HFFc6 (cell line): ENCODE data around the gene P2RY11. TPM values are rescaled to one million over a fixed set of nuclear protein-coding genes. Genes with fewer than 3 reads are reported as not detected.

Source experiments
- DNase-seq: peaks from one replicate; pipeline ENCODE4 v3.0.0-alpha.2; 2018
- H3K27ac Mint-ChIP-seq: 2 replicates; pipeline ENCODE4 v1.8.0; 2020; ENCODE audit warnings: mild to moderate bottlenecking, mixed read lengths
- H3K27me3 Mint-ChIP-seq: 2 replicates; pipeline ENCODE4 v1.8.0; 2021; ENCODE audit warnings: mild to moderate bottlenecking, moderate library complexity, mixed read lengths; ENCODE audit not compliant: insufficient read depth
- H3K36me3 Mint-ChIP-seq: 2 replicates; pipeline ENCODE4 v1.8.0; 2021; ENCODE audit warnings: low read depth, mixed read lengths
- H3K4me1 Mint-ChIP-seq: 2 replicates; pipeline ENCODE4 v1.8.0; 2020; ENCODE audit warnings: low read depth, mixed read lengths
- H3K4me3 Mint-ChIP-seq: 2 replicates; pipeline ENCODE4 v1.8.0; 2020; ENCODE audit warnings: mild to moderate bottlenecking, moderate library complexity, mixed read lengths
- H3K9me3 Mint-ChIP-seq: 2 replicates; pipeline ENCODE4 v1.8.0; 2020; ENCODE audit warnings: mild to moderate bottlenecking, mixed read lengths
- total RNA-seq, 6 experiments: library from RNA; stranded (reverse); fragmentation: NEBNext Ultra II Directional; extraction: Animal tissue kit (Norgen Biotek cat#: 25700); gene quantifications; 2 replicates in 1 of 6; 3 replicates in 5 of 6; pipeline ENCODE4 v1.2.3, GENCODE V29; 2021
- TF ChIP-seq, protein P1 (sequence below): fragments of 200-600 bp; sonication (generic); IDR thresholded peaks from 2 replicates; pipeline ENCODE4 v1.5.0; 2021; ENCODE audit warnings: antibody characterized with exemption, mild to moderate bottlenecking

P2RY11 gene
- total RNA-seq, 6 experiments from 2014 or later: 4.5 to 9.9 (median 5.4) TPM

DNA sequence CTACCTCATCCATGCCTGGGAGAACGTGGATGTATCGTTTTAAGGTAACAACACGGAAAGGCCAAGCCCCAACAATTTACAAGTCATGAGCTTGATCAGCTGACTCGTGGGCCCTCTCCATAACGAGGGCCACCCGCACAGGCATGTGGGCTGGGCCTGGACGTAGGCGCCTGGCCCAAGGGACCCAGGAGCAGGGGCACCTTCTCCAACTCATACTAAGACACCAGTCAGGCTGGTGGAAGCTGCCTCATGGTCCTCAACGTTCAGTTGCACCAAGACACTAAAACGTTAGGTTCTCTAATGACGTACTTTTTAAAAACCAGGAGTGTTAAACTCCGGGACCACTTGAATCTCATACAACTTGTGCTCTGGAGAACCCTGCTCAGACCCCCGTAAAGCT is 30.0 kb downstream of the P2RY11 start:
- no peak overlapping the region for H3K4me3 Mint-ChIP-seq
- H3K36me3 Mint-ChIP-seq: peaks cover 12% of the 10 kb centered on the region
- H3K4me1 Mint-ChIP-seq: no peaks in the 10 kb centered on the region
- TF ChIP-seq, protein P1, sequence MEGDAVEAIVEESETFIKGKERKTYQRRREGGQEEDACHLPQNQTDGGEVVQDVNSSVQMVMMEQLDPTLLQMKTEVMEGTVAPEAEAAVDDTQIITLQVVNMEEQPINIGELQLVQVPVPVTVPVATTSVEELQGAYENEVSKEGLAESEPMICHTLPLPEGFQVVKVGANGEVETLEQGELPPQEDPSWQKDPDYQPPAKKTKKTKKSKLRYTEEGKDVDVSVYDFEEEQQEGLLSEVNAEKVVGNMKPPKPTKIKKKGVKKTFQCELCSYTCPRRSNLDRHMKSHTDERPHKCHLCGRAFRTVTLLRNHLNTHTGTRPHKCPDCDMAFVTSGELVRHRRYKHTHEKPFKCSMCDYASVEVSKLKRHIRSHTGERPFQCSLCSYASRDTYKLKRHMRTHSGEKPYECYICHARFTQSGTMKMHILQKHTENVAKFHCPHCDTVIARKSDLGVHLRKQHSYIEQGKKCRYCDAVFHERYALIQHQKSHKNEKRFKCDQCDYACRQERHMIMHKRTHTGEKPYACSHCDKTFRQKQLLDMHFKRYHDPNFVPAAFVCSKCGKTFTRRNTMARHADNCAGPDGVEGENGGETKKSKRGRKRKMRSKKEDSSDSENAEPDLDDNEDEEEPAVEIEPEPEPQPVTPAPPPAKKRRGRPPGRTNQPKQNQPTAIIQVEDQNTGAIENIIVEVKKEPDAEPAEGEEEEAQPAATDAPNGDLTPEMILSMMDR: no peak
- peaks cover 3% of the 10 kb centered on the region; the same call in 1 of the 2 replicates for H3K27me3 Mint-ChIP-seq
- no peak overlapping the region for H3K27ac Mint-ChIP-seq
- no peak for DNase-seq
- no peaks in the 10 kb centered on the region for H3K9me3 Mint-ChIP-seq

DNA sequence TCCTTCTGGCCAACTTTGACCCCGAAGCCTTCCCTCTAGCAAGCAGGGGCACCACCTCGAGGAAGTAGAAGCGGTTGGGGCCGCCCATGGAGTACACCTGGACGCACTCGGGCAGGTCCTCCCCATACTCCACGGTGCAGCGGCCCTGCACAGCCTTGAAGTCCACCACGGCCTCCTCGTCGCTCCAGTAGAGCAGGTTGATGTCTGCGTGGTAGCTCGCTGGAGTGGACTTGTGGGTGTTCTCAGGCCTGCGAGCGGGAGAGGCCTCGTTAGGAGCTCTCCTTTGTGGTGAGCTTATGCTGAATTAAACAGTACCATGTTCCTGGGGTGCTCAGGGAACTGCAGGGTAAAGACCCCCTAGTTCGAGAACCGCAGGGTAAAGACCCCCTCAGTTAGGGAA is 30.5 kb downstream of the P2RY11 start:
- TF ChIP-seq, protein P1: no peak
- no peak overlapping the region for H3K4me3 Mint-ChIP-seq
- DNase-seq: no peak
- peaks cover 3% of the 10 kb centered on the region; the same call in 1 of the 2 replicates for H3K27me3 Mint-ChIP-seq
- no peak overlapping the region for H3K27ac Mint-ChIP-seq
- H3K36me3 Mint-ChIP-seq: peaks cover 14% of the 10 kb centered on the region
- H3K9me3 Mint-ChIP-seq: no peaks in the 10 kb centered on the region
- no peaks in the 10 kb centered on the region for H3K4me1 Mint-ChIP-seq

DNA sequence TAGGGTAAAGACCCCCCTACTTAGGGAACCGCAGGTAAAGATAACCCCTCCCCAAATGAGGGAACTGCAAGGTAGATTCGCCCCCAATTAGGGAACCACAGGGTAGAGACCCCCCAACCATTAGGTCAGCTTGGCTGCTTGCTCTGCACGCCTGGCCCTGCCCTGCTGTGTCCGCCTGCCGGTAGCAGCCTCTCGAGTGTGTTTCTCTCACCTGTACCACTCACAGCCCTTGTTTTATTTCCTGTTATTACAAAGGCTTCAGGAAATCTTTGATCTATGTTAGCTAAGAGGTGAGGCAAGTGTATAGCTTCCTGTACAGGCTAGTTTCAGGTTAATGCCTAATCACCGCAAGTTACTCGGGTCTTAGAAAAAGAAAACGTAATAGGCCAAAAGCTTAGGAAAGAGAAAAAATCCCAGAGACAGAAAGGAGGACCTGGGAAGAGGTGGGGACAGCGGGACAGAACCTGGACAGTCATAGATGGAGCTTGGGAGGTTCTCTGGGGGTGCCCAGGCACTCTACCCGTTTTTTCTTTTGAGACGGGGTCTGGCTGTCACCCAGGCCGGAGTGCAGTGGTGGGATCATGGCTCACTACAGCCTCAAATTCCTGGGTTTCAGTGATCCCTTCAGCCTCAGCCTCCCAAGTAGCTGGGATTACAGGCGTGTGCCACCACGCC is 31.3 kb downstream of the P2RY11 start:
- TF ChIP-seq, protein P1: no peak
- no peaks in the 10 kb centered on the region for H3K4me1 Mint-ChIP-seq
- peaks cover 14% of the 10 kb centered on the region for H3K36me3 Mint-ChIP-seq
- no peaks in the 10 kb centered on the region for H3K9me3 Mint-ChIP-seq
- DNase-seq: no peak
- H3K27me3 Mint-ChIP-seq: peaks cover 3% of the 10 kb centered on the region; the same call in 1 of the 2 replicates
- H3K27ac Mint-ChIP-seq: no peak overlapping the region
- H3K4me3 Mint-ChIP-seq: no peak overlapping the region

DNA sequence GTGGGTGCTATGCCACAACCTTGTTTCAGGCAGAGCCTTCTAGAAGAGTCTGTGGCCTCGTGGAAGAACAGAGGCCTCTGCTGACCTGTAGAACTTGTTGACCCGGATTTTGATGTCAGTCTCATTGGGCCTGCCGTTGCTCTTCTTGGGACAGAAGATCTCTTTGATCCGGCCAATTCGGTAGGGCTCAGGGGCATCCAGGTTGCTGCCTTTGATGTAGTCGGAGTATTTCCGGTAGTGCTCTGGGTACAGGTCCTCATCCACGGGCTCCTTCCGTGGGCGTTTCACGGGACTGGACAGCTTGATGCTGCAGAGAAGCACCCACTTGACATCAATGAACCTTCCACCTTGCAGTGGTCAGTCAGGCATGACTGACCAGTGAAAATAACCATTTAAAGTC is 32.2 kb downstream of the P2RY11 start:
- Mint-ChIP-seq H3K36me3 (peaks cover 14% of the 10 kb centered on the region), H3K27ac (no peak overlapping the region)
- TF ChIP-seq, protein P1: no peak

DNA sequence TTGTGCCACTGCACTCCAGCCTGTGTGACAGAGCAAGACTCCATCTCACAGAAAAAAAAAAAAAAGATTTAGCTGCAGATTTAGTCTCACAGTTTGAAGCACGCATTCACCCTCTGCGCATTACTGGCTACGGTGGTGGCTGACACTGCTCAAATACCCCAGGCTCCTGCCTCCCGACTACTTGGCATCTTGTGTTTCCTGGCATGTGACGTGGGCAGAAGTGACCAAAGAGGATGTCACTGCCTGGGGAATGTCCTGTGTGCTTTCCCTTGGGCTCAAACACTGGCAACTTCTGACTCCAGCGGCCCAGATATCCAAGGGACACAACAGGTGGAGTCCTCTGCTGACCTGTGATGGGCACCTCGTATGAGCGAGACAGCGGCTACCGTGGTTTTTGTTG is 32.9 kb downstream of the P2RY11 start:
- H3K36me3 Mint-ChIP-seq: peaks cover 14% of the 10 kb centered on the region
- TF ChIP-seq, protein P1: no peak
- no peak for DNase-seq
- H3K4me1 Mint-ChIP-seq: no peaks in the 10 kb centered on the region
- no peak overlapping the region for H3K27ac Mint-ChIP-seq
- H3K4me3 Mint-ChIP-seq: no peak overlapping the region
- no peaks in the 10 kb centered on the region for H3K9me3 Mint-ChIP-seq
- H3K27me3 Mint-ChIP-seq: peaks cover 5% of the 10 kb centered on the region

More for the DNA sequence above, 32.2 kb downstream of the P2RY11 start:
- no peaks in the 10 kb centered on the region for H3K9me3 Mint-ChIP-seq
- no peaks in the 10 kb centered on the region for H3K4me1 Mint-ChIP-seq
- H3K4me3 Mint-ChIP-seq: no peak overlapping the region
- H3K27me3 Mint-ChIP-seq: peaks cover 5% of the 10 kb centered on the region
- DNase-seq: no peak
